ENCODE data around the gene RIPOR3. TPM values are rescaled to one million over a fixed set of nuclear protein-coding genes. Genes with fewer than 3 reads are reported as not detected.

RIPOR3 gene
- total RNA-seq, 1 experiment from 2014 or later, result 0.46 TPM

DNA sequence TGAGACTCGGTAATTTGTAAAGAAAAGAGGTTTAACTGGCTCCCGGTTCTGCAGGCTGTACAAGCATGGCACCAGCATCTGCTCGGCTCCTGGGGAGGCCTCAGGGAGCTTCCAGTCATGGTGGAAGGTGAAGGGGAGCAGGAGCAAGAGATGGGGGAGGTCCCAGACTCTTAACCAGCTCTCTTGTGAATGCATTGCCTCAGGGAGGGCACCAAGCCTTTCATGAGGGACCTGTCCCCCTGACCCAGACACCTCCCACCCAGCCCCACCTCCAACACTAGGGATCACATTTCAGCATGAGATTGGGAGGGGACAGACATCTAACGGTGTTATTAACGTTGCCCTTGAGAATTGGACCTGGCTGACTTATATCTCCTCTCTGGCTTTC is 112.6 kb downstream of the RIPOR3 start:
- Histone ChIP-seq H3K79me1 (ENCODE audit: insufficient read depth, low read depth, low read length, poor library complexity, severe bottlenecking) (no peaks in the 10 kb centered on the region), H3K23me2 (ENCODE audit: insufficient read length, low read depth, low read length, poor library complexity, severe bottlenecking) (no peaks in the 10 kb centered on the region), H3K23ac (ENCODE audit: insufficient read length, low read depth, low read length) (no peak overlapping the region), H2AFZ (ENCODE audit: low read length) (no peak overlapping the region), H2AK5ac (ENCODE audit: insufficient read length, low read length) (no peak overlapping the region), H4K91ac (ENCODE audit: insufficient read length, low read depth, low read length) (no peak overlapping the region), H3K56ac (ENCODE audit: insufficient read length, low read depth, low read length) (no peak overlapping the region), H3K27ac (ENCODE audit: insufficient read length, low read depth, low read length) (no peak overlapping the region), H3K79me2 (ENCODE audit: insufficient read depth, low read length) (no peaks in the 10 kb centered on the region), H2BK15ac (ENCODE audit: low read depth, low read length) (no peak overlapping the region), H2BK20ac (ENCODE audit: low read depth, low read length, poor library complexity, severe bottlenecking) (no peak overlapping the region), H3K9ac (ENCODE audit: extremely low read depth, insufficient read length, low read length) (no peak overlapping the region), H2BK5ac (ENCODE audit: insufficient read length, low read length) (no peak overlapping the region), H3K4me1 (ENCODE audit: insufficient read depth, low read length) (no peaks in the 10 kb centered on the region), H4K20me1 (ENCODE audit: control insufficient read depth, insufficient read depth, insufficient read length) (no peaks in the 10 kb centered on the region), H3K9me3 (ENCODE audit: control insufficient read depth, low read depth, low read length) (no peaks in the 10 kb centered on the region), H4K8ac (replicated peaks; ENCODE audit: insufficient read length, low read depth, low read length) (no peak overlapping the region), H4K5ac (ENCODE audit: insufficient read length, low read depth, low read length) (no peak overlapping the region), H2BK12ac (ENCODE audit: insufficient read length, low read depth, low read length) (no peak overlapping the region), H3K27me3 (ENCODE audit: insufficient read depth, low read length) (no peaks in the 10 kb centered on the region), H3T11ph (ENCODE audit: low read length) (no peak overlapping the region), H3K18ac (ENCODE audit: insufficient read length, low read depth, low read length) (no peak overlapping the region), H3K4me2 (ENCODE audit: insufficient read depth, insufficient read length, low read length) (no peak overlapping the region), H3K14ac (ENCODE audit: insufficient read depth, low read length) (no peak overlapping the region), H3K4ac (ENCODE audit: low read depth, low read length) (no peak overlapping the region), H2BK120ac (ENCODE audit: low read depth, low read length, poor library complexity, severe bottlenecking) (no peak overlapping the region)
- no peak overlapping the region for H3K4me3 Mint-ChIP-seq
- H3K4me1 Mint-ChIP-seq, result peaks cover 0 to 5% of the 10 kb centered on the region in 2 experiments; a peak in 2 of 4 replicates
- no peak for DNase-seq
- no peaks in the 10 kb centered on the region for H3K27me3 Mint-ChIP-seq (ENCODE audit: low read depth)
- H3K9me3 Mint-ChIP-seq, result no peaks in the 10 kb centered on the region
- H3K27ac Mint-ChIP-seq, result peak overlapping the region in 1 of 3 experiments; percentile 41; a peak in 1 of 7 replicates
- H3K36me3 Mint-ChIP-seq (ENCODE audit: insufficient read depth in 1 of 3, low read depth in 3 of 3), result peaks cover 25 to 73% (median 72%) of the 10 kb centered on the region in 3 experiments; a peak in 6 of 7 replicates
- no CpG with 5 or more reads among the region's 5 CpGs for WGBS (ENCODE audit: extremely low coverage, insufficient read length, low lambda C conversion rate)
- TF ChIP-seq CTCF (conservative IDR thresholded peaks at IDR 0.05), result no peak
